K562 (cell line): ENCODE data around the gene PCDH19. TPM values are rescaled to one million over a fixed set of nuclear protein-coding genes. Genes with fewer than 3 reads are reported as not detected.

Experiments
- ATAC-seq: fragments of 200-7000 bp; cut with Tn5 transposase; 3 replicates; pipeline ENCODE4 v1.9.1; 2020; ENCODE audit warnings: moderate library complexity
- BruUV-seq: library from RNA; stranded (reverse); fragments of 400-500 nt; replicated peaks from 2 replicates; lab custom pipeline; 2021; lab: Mats Ljungman, UMichigan
- CTCF ChIA-PET: fragments of 300-600 bp; formaldehyde crosslinking; extraction: SDS; loops from one replicate; lab custom pipeline; 2021; ENCODE audit warnings: low intra/inter-chr PET ratio; lab: Yijun Ruan, JAX
- POLR2A ChIA-PET: fragments of 300-600, 350-650 bp; sonication (Branson Sonifier 250); formaldehyde crosslinking; extraction: SDS; loops from one replicate; lab custom pipeline; 2021; ENCODE audit warnings: antibody characterized with exemption, inconsistent platforms; lab: Yijun Ruan, JAX
- DNase-seq, 4 experiments: peaks; one replicate each; pipeline versions ENCODE4 v3.0.0 to v3.0.0-alpha.2; 2011 to 2018; ENCODE audit warnings: low spot score in 3 of 4, mixed read lengths in 3 of 4; ENCODE audit errors: extremely low read depth in 1 of 4
- FAIRE-seq: peaks from 2 replicates; lab custom pipeline; 2011; peaks lifted over from hg19 to GRCh38; lab: Jason Lieb, UNC
- H2AFZ ChIP-seq: 2 replicates; pipeline ENCODE4 v1.6.0; 2011; ENCODE audit warnings: low read depth, low read length, control low read depth, inconsistent platforms
- H3K27ac ChIP-seq: fragments of 200-600 bp; 3 replicates; pipeline ENCODE4 v1.8.0; 2011; ENCODE audit warnings: low read depth, mild to moderate bottlenecking, control low read depth, inconsistent platforms, low read length, moderate library complexity, mixed read lengths; ENCODE audit errors: extremely low read depth
- H3K27me3 ChIP-seq, 2 experiments: fragments of 300-600 bp in 1 of 2; 2 replicates in 1 of 2; 3 replicates in 1 of 2; pipeline versions ENCODE4 v1.6.0 to v1.8.0; 2011; ENCODE audit warnings: inconsistent platforms in 2 of 2, low read length in 2 of 2, mild to moderate bottlenecking in 1 of 2, mixed read lengths in 1 of 2, moderate library complexity in 1 of 2; ENCODE audit not compliant: control insufficient read depth in 2 of 2, insufficient read depth in 2 of 2
- H3K36me3 ChIP-seq: fragments of 300-600 bp; 3 replicates; pipeline ENCODE4 v1.8.0; 2011; ENCODE audit warnings: mild to moderate bottlenecking, low read length, inconsistent platforms; ENCODE audit not compliant: control insufficient read depth, insufficient read depth
- H3K4me1 ChIP-seq, 2 experiments: fragments of 200-600 bp in 1 of 2; replicated peaks in 1 of 2; 2 replicates in 1 of 2; 3 replicates in 1 of 2; pipeline versions ENCODE4 v1.5.1 to v1.8.0; 2011; ENCODE audit warnings: inconsistent platforms in 2 of 2, low read length in 2 of 2, mild to moderate bottlenecking in 1 of 2, mixed read lengths in 1 of 2, moderate library complexity in 1 of 2; ENCODE audit not compliant: control insufficient read depth in 2 of 2, insufficient read depth in 2 of 2
- H3K4me2 ChIP-seq: 2 replicates; pipeline ENCODE4 v1.6.1; 2011; ENCODE audit warnings: low read length, control low read depth, inconsistent platforms, mixed read lengths; ENCODE audit not compliant: insufficient read depth
- H3K4me3 ChIP-seq: fragments of 200-600 bp; sonication (generic), shearing (Covaris generic); 2 replicates; pipeline ENCODE4 v1.5.1; 2016; ENCODE audit warnings: control low read depth, inconsistent platforms
- H3K79me2 ChIP-seq: fragments of 200-600 bp; 3 replicates; pipeline ENCODE4 v1.8.0; 2011; ENCODE audit warnings: low read length, inconsistent platforms; ENCODE audit not compliant: control insufficient read depth, insufficient read depth
- H3K9ac ChIP-seq, 2 experiments: 2 replicates each; pipeline versions ENCODE4 v1.6.0 to v1.6.1; 2011; ENCODE audit warnings: low read depth in 2 of 2, low read length in 2 of 2, control low read depth in 1 of 2, inconsistent platforms in 1 of 2, mild to moderate bottlenecking in 1 of 2, mixed read lengths in 1 of 2; ENCODE audit not compliant: insufficient read depth in 1 of 2
- H3K9me1 ChIP-seq: one replicate; pipeline ENCODE4 v1.6.0; 2011; ENCODE audit warnings: inconsistent platforms, mild to moderate bottlenecking, low read length, moderate library complexity; ENCODE audit not compliant: control insufficient read depth, insufficient read depth
- H3K9me3 ChIP-seq: replicated peaks from 2 replicates; pipeline ENCODE4 v1.5.1; 2011; ENCODE audit warnings: low read depth, low read length, inconsistent platforms; ENCODE audit not compliant: control insufficient read depth, insufficient read depth
- H4K20me1 ChIP-seq: replicated peaks from 2 replicates; pipeline ENCODE4 v1.6.1; 2011; ENCODE audit warnings: low read length, inconsistent platforms, mixed read lengths; ENCODE audit not compliant: control insufficient read depth, insufficient read depth
- ZBTB5 ChIP-seq: fragments of 450-650 bp; IDR thresholded peaks from 2 replicates; pipeline ENCODE4 v1.6.1; 2017; ENCODE audit warnings: antibody characterized with exemption
- ZNF592 ChIP-seq: fragments of 450-650 bp; IDR thresholded peaks from 2 replicates; pipeline ENCODE4 v1.6.1; 2017; ENCODE audit warnings: antibody characterized with exemption, mild to moderate bottlenecking
- in situ Hi-C: fragments of 300-500 bp; cut with MboI; formaldehyde crosslinking; loops from 4 replicates; pipeline ENCODE4 v1.15.0; 2018; ENCODE audit warnings: inconsistent platforms, mixed read lengths
- intact Hi-C: fragments of 100-400 bp; cut with micrococcal nuclease; formaldehyde crosslinking; loops from 2 replicates; pipeline ENCODE4 v1.14.2; 2022
- polyA plus RNA-seq, 8 experiments: library from polyadenylated mRNA; depleted of rRNA in 4 of 8; stranded (reverse) in 5 of 8; unstranded in 3 of 8; fragments of >200 nt; fragmentation: Nextera tagmentation in 2 of 8; fragmentation: Illumina TruSeq in 1 of 8; extraction: Ambion mirVana in 2 of 8; extraction: Trizol in 1 of 8; gene quantifications; 2 replicates each; pipeline versions ENCODE4 v1.2.1 to v1.2.3, GENCODE V29; 2011 to 2014; ENCODE audit warnings: inconsistent platforms in 1 of 8, missing spikeins in 1 of 8
- total RNA-seq, 7 experiments: library from RNA; depleted of rRNA in 6 of 7; stranded (reverse); fragments of >200 nt in 6 of 7; fragmentation: Illumina TruSeq in 2 of 7; extraction: Trizol in 2 of 7; gene quantifications; 2 replicates each; pipeline versions ENCODE4 v1.2.1 to v1.2.3, GENCODE V29; 2011 to 2021; ENCODE audit warnings: low replicate concordance in 1 of 7

PCDH19 gene
- total and polyA plus RNA-seq, 9 of the 15 experiments (the other 6 are each of a cell fraction or from before 2014, with no cell fraction given), result not detected

- no peak for TF ChIP-seq ZNF592
- TF ChIP-seq ZBTB5, result no peak
- BruUV-seq, result no TSS peak
- no peak overlapping the region for H3K9ac ChIP-seq
- no peaks in the 10 kb centered on the region for H4K20me1 ChIP-seq
- H3K4me1 ChIP-seq, result no peaks in the 10 kb centered on the region
- no peak for FAIRE-seq
- no peak overlapping the region for H3K4me2 ChIP-seq
- no peaks in the 10 kb centered on the region for H3K9me3 ChIP-seq
- CTCF ChIA-PET, result no interaction called here
- H3K4me3 ChIP-seq, result no peak overlapping the region
- H3K79me2 ChIP-seq, result no peaks in the 10 kb centered on the region
- no peak overlapping the region for H2AFZ ChIP-seq
- in situ Hi-C loops (no loop called here), intact Hi-C loops (no loop called here)
- no peak overlapping the region for H3K27ac ChIP-seq
- no peak for ATAC-seq
- no peaks in the 10 kb centered on the region for H3K36me3 ChIP-seq
- H3K27me3 ChIP-seq, result no peaks in the 10 kb centered on the region
- H3K9me1 ChIP-seq, result no peaks in the 10 kb centered on the region
- DNase-seq, result no peak
- POLR2A ChIA-PET, result no interaction called here
Measured at GRCh38 chrX:100349391-100349790, 60.7 kb downstream of the PCDH19 start.
